A673 (cell line): ENCODE results near the gene KRT36.

ENCODE experiments used
- CTCF ChIP-seq: fragments of 300-800, 200-600 bp; sonication (generic); conservative IDR thresholded peaks from 2 replicates; pipeline ENCODE4 v1.5.1; 2017; ENCODE audit warnings: low read depth, mild to moderate bottlenecking, antibody characterized with exemption, low read length, moderate library complexity, mixed read lengths
- EZH2 ChIP-seq: fragments of 200-600 bp; sonication (generic); IDR thresholded peaks from 2 replicates; pipeline ENCODE4 v1.6.1; 2017; ENCODE audit warnings: borderline replicate concordance, low read depth, mild to moderate bottlenecking, mixed read lengths, antibody characterized with exemption, low read length; ENCODE audit not compliant: poor library complexity, severe bottlenecking

GRCh38 chr17:41527063-41528023, 37.6 kb upstream of the KRT36 start:
- no peak for TF ChIP-seq CTCF
- TF ChIP-seq EZH2, result no peak
